Measurements from ENCODE around the gene EPHB2. TPM values are rescaled to one million over a fixed set of nuclear protein-coding genes. Genes with fewer than 3 reads are reported as not detected.

EPHB2 gene
- total and polyA plus RNA-seq, 12 donors, result 0.15 to 5.0 (median 0.85) TPM

- Histone ChIP-seq H3K27me3 (peaks cover 0 to 7% (median 0%) of the 10 kb centered on the region in 7 donors), H3K27ac (no peak overlapping the region), H3K9me3 (no peaks in the 10 kb centered on the region), H3K36me3 (no peaks in the 10 kb centered on the region), H3K4me1 (peaks cover 0 to 18% (median 13%) of the 10 kb centered on the region in 9 donors), H3K4me3 (no peak overlapping the region)
- DNase-seq (no peak), ATAC-seq (no peak)
- WGBS, 2 donors, result 95 to 99% methylated on average over 4 of the region's 4 CpGs
- intact Hi-C loops (cut with DNase I), result no loop called here
- no peak for TF ChIP-seq CTCF (IDR thresholded peaks at IDR 0.05)
Measured at GRCh38 chr1:22807340-22807739, 96.7 kb downstream of the EPHB2 start.

GRCh38 chr1:22808186-22808675 is 97.6 kb downstream of the EPHB2 start:
- peaks cover 0 to 18% (median 13%) of the 10 kb centered on the region in 9 donors for H3K4me1 ChIP-seq
- WGBS, 2 donors, result 57 to 64% methylated on average over 6 of the region's 6 CpGs
- ATAC-seq (peak in 4 of 8 donors; percentile 24 to 59 (median 31)), DNase-seq (no peak)
- no peak overlapping the region for H3K4me3 ChIP-seq
- TF ChIP-seq CTCF (IDR thresholded peaks at IDR 0.05), result no peak
- H3K36me3 ChIP-seq, result no peaks in the 10 kb centered on the region
- H3K9me3 ChIP-seq, result no peaks in the 10 kb centered on the region
- intact Hi-C loops (cut with DNase I), result no loop called here
- peaks cover 0 to 7% (median 0%) of the 10 kb centered on the region in 7 donors for H3K27me3 ChIP-seq
- peak overlapping the region in 2 of 10 donors; percentile 16 to 61 for H3K27ac ChIP-seq

- ATAC-seq, result peak; percentile 72 to 89 (median 80)
- Histone ChIP-seq H3K36me3 (no peaks in the 10 kb centered on the region), H3K4me1 (peaks cover 0 to 18% (median 13%) of the 10 kb centered on the region in 9 donors), H3K9me3 (no peaks in the 10 kb centered on the region), H3K27ac (peak overlapping the region in 3 of 10 donors; percentile 16 to 61 (median 19)), H3K27me3 (peaks cover 0 to 7% (median 0%) of the 10 kb centered on the region in 7 donors), H3K4me3 (no peak overlapping the region)
- TF ChIP-seq CTCF (IDR thresholded peaks at IDR 0.05), result no peak
- DNase-seq, result peak; percentile 22 to 66
- intact Hi-C loops (cut with DNase I), result no loop called here
- 37 to 40% methylated on average over 15 of the region's 15 CpGs for WGBS, 2 donors
Measured at GRCh38 chr1:22808676-22809483, 98.2 kb downstream of the EPHB2 start.

GRCh38 chr1:22809783-22810182 is 99.1 kb downstream of the EPHB2 start:
- Histone ChIP-seq H3K27ac (no peak overlapping the region), H3K4me3 (no peak overlapping the region), H3K4me1 (peaks cover 0 to 18% (median 13%) of the 10 kb centered on the region in 9 donors), H3K27me3 (peaks cover 0 to 7% (median 0%) of the 10 kb centered on the region in 7 donors), H3K36me3 (no peaks in the 10 kb centered on the region), H3K9me3 (no peaks in the 10 kb centered on the region)
- DNase-seq (no peak), ATAC-seq (no peak)
- TF ChIP-seq CTCF (IDR thresholded peaks at IDR 0.05), result no peak
- WGBS, 2 donors, result 94% methylated on average over 4 of the region's 4 CpGs
- intact Hi-C loops (cut with DNase I), result loop anchor here in 1 of 10 donors (10.0 kb wide), 1 partner anchor 75 kb away; no protein-coding TSS in a partner anchor
